Fibroblast of mammary gland (primary cell): ENCODE measurements around the gene MAGI2.

Source experiments
- DNase-seq: peaks from one replicate; pipeline ENCODE4 v3.0.0-alpha.2; 2010; ENCODE audit warnings: low read depth
- H3K4me3 ChIP-seq: 2 replicates; pipeline ENCODE4 v1.5.1; 2011; ENCODE audit warnings: low read depth, mild to moderate bottlenecking, low read length, moderate library complexity; ENCODE audit not compliant: control insufficient read depth
- CTCF ChIP-seq: conservative IDR thresholded peaks from 2 replicates; pipeline ENCODE4 v1.5.1; 2011; ENCODE audit warnings: low read depth, low read length, inconsistent platforms; ENCODE audit not compliant: control insufficient read depth, insufficient read depth

MAGI2 gene

GRCh38 chr7:79221211-79221610 lies 232.3 kb downstream of the MAGI2 start:
- no peak for DNase-seq
- no peak for TF ChIP-seq CTCF
- H3K4me3 ChIP-seq, result no peak overlapping the region

GRCh38 chr7:79217976-79218626 lies 235.4 kb downstream of the MAGI2 start:
- no peak for TF ChIP-seq CTCF
- no peak overlapping the region for H3K4me3 ChIP-seq
- no peak for DNase-seq

- no peak for DNase-seq
Measured at GRCh38 chr7:79217468-79217867, 236.0 kb downstream of the MAGI2 start.

GRCh38 chr7:79216236-79216635 lies 237.2 kb downstream of the MAGI2 start:
- TF ChIP-seq CTCF, result no peak
- DNase-seq, result no peak
- no peak overlapping the region for H3K4me3 ChIP-seq

More at GRCh38 chr7:79217468-79217867, 236.0 kb downstream of the MAGI2 start:
- no peak overlapping the region for H3K4me3 ChIP-seq
- no peak for TF ChIP-seq CTCF

- DNase-seq, result no peak
- no peak overlapping the region for H3K4me3 ChIP-seq
- no peak for TF ChIP-seq CTCF
Measured at GRCh38 chr7:79212334-79212733, 241.1 kb downstream of the MAGI2 start.

GRCh38 chr7:79211724-79212123 lies 241.7 kb downstream of the MAGI2 start:
- peak; percentile 25 for DNase-seq
- no peak overlapping the region for H3K4me3 ChIP-seq
- no peak for TF ChIP-seq CTCF

- DNase-seq, result peak; percentile 29
- H3K4me3 ChIP-seq, result no peak overlapping the region
- TF ChIP-seq CTCF, result no peak
Measured at GRCh38 chr7:79199961-79200360, 253.5 kb downstream of the MAGI2 start.
